K562 (cell line): ENCODE data around the gene NR1D1. TPM values are rescaled to one million over a fixed set of nuclear protein-coding genes. Genes with fewer than 3 reads are reported as not detected.

Experiments used
- ARID1B ChIP-seq: fragments of 450-650 bp; IDR thresholded peaks from 2 replicates; pipeline ENCODE4 v1.6.1; 2016; ENCODE audit warnings: antibody characterized with exemption, mild to moderate bottlenecking, inconsistent platforms
- HMGN3 ChIP-seq: IDR thresholded peaks from 2 replicates; pipeline ENCODE4 v1.6.1; 2011; ENCODE audit warnings: borderline replicate concordance, low read depth, mild to moderate bottlenecking, mixed read lengths, low read length; ENCODE audit not compliant: insufficient read length; ENCODE audit errors: extremely low read depth
- L3MBTL2 ChIP-seq: fragments of 450-650 bp; IDR thresholded peaks from 2 replicates; pipeline ENCODE4 v1.6.1; 2016; ENCODE audit warnings: mild to moderate bottlenecking, moderate library complexity
- MNT ChIP-seq, 2 experiments: fragments of 450-650 bp; conservative IDR thresholded peaks; 2 replicates each; pipeline ENCODE4 v1.6.1; 2017; ENCODE audit warnings: mild to moderate bottlenecking in 2 of 2, moderate library complexity in 2 of 2
- NCOA1 ChIP-seq: fragments of 450-650 bp; IDR thresholded peaks from 2 replicates; pipeline ENCODE4 v1.6.1; 2016; ENCODE audit warnings: low read depth
- NFATC3 ChIP-seq: fragments of 450-650 bp; IDR thresholded peaks from 2 replicates; pipeline ENCODE4 v1.6.1; 2017; ENCODE audit warnings: mild to moderate bottlenecking
- STAT5A ChIP-seq: IDR thresholded peaks from 2 replicates; pipeline ENCODE4 v1.6.1; 2012; ENCODE audit warnings: low read length, inconsistent platforms, borderline replicate concordance
- TAF9B ChIP-seq: fragments of 450-650 bp; IDR thresholded peaks from 2 replicates; pipeline ENCODE4 v1.6.1; 2018; ENCODE audit warnings: mild to moderate bottlenecking; ENCODE audit not compliant: partially characterized antibody
- TEAD1 ChIP-seq, 2 experiments: fragments of 450-650 bp in 1 of 2; sonication (generic) in 1 of 2; formaldehyde crosslinking; IDR thresholded peaks; 2 replicates each; pipeline versions ENCODE4 v1.4.0 to v1.8.0; 2020 to 2022; ENCODE audit warnings: mild to moderate bottlenecking in 2 of 2, missing genetic modification reagents in 1 of 2
- THRB ChIP-seq: fragments of 450-650 bp; formaldehyde crosslinking; conservative IDR thresholded peaks from 2 replicates; pipeline ENCODE4 v1.4.0; 2022; ENCODE audit warnings: mild to moderate bottlenecking, missing genetic modification characterization
- XRCC4 ChIP-seq: IDR thresholded peaks from one replicate; pipeline ENCODE4 v1.6.1; 2011; ENCODE audit not compliant: insufficient read depth, insufficient read length; ENCODE audit errors: extremely low read depth
- ZNF263 ChIP-seq: sonication (generic); formaldehyde crosslinking; IDR thresholded peaks from 2 replicates; pipeline ENCODE4 v1.8.0; 2022; ENCODE audit warnings: mild to moderate bottlenecking, missing genetic modification reagents, borderline replicate concordance
- ZNF780A ChIP-seq: fragments of 250-450 bp; sonication (Bioruptor Pico); IDR thresholded peaks from 2 replicates; pipeline ENCODE4 v1.5.0; 2021; ENCODE audit warnings: mild to moderate bottlenecking
- polyA plus RNA-seq, 8 experiments: library from polyadenylated mRNA; depleted of rRNA in 4 of 8; stranded (reverse) in 5 of 8; unstranded in 3 of 8; fragments of >200 nt; fragmentation: Nextera tagmentation in 2 of 8; fragmentation: Illumina TruSeq in 1 of 8; extraction: Ambion mirVana in 2 of 8; extraction: Trizol in 1 of 8; gene quantifications; 2 replicates each; pipeline versions ENCODE4 v1.2.1 to v1.2.3, GENCODE V29; 2011 to 2014; ENCODE audit warnings: inconsistent platforms in 1 of 8, missing spikeins in 1 of 8
- total RNA-seq, 7 experiments: library from RNA; depleted of rRNA in 6 of 7; stranded (reverse); fragments of >200 nt in 6 of 7; fragmentation: Illumina TruSeq in 2 of 7; extraction: Trizol in 2 of 7; gene quantifications; 2 replicates each; pipeline versions ENCODE4 v1.2.1 to v1.2.3, GENCODE V29; 2011 to 2021; ENCODE audit warnings: low replicate concordance in 1 of 7
- TF ChIP-seq, protein P1 (sequence below): fragments of 250-450 bp; sonication (Bioruptor Pico); IDR thresholded peaks from 2 replicates; pipeline ENCODE4 v1.8.0; 2021; ENCODE audit warnings: moderate library complexity, mild to moderate bottlenecking, inconsistent platforms
- TF ChIP-seq, protein P2 (sequence below): IDR thresholded peaks from 2 replicates; pipeline ENCODE4 v1.6.1; 2011; ENCODE audit not compliant: insufficient read length; ENCODE audit errors: extremely low read depth
- TF ChIP-seq, protein P3 (sequence below): sonication (generic); formaldehyde crosslinking; IDR thresholded peaks from 2 replicates; pipeline ENCODE4 v1.4.0; 2020; ENCODE audit warnings: mild to moderate bottlenecking, missing genetic modification reagents
- TF ChIP-seq, protein P4 (sequence below): fragments of 450-650 bp; IDR thresholded peaks from 2 replicates; pipeline ENCODE4 v1.6.1; 2016; ENCODE audit warnings: borderline replicate concordance

NR1D1 gene
- total and polyA plus RNA-seq, 9 of the 15 experiments (the other 6 are each of a cell fraction or from before 2014, with no cell fraction given), result 0.25 to 7.7 (median 0.65) TPM

DNA sequence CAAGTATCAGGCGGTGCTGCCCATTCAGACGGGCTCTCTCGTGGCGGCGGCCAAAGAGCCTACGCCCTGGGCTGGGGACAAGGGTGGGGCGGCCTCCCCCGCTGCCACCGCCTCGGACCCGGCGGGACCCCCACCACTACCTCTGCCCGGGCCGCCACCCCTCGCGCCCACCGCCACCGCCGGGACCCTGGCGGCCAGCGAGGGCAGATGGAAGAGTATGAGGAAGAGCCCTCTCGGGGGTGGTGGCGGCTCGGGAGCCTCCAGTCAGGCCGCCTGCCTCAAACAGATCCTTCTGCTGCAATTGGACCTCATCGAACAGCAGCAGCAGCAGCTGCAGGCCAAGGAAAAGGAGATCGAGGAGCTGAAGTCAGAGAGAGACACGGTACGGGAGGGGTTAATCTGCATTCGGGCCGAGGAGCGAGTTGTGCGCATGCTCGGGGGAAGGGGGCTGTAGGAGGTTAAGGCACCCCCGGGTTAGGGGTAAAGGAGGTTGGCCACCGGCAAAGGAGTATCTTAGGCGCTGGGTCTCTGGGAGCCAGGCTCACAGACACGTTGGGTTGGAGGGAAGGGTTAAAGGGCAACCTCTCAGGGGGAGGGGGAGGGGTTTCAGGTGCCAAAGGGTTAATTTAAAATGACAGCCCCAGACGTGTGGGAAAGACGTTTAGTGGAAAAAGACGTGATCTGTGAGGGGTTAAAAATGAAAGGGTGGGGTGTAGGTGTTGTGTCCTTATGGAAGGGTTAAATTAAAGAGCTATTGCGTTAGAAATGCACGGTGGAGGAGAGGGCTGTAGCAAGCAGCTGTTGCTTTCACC is 22.8 kb upstream of the NR1D1 start (continued):
- TF ChIP-seq THRB (0 out of 2 replicates have a peak, but pooled peaks have one; percentile 54), TAF9B (peak; percentile 40), TEAD1 (CRISPR knock-in tag; IDR thresholded peaks at IDR 0.05) (no peak), L3MBTL2 (no peak), ZNF263 (no peak), NCOA1 (peak; percentile 57; the same call in 1 of the 2 replicates), ARID1B (peak; percentile 55), ZNF780A (CRISPR knock-in tag) (no peak), NFATC3 (no peak), HMGN3 (no peak), XRCC4 (no peak), STAT5A (peak; percentile 39; the same call in 1 of the 2 replicates), MNT (conservative IDR thresholded peaks at IDR 0.05) (peak; percentile 68 to 75)
- TF ChIP-seq, protein P1, sequence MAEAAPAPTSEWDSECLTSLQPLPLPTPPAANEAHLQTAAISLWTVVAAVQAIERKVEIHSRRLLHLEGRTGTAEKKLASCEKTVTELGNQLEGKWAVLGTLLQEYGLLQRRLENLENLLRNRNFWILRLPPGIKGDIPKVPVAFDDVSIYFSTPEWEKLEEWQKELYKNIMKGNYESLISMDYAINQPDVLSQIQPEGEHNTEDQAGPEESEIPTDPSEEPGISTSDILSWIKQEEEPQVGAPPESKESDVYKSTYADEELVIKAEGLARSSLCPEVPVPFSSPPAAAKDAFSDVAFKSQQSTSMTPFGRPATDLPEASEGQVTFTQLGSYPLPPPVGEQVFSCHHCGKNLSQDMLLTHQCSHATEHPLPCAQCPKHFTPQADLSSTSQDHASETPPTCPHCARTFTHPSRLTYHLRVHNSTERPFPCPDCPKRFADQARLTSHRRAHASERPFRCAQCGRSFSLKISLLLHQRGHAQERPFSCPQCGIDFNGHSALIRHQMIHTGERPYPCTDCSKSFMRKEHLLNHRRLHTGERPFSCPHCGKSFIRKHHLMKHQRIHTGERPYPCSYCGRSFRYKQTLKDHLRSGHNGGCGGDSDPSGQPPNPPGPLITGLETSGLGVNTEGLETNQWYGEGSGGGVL (CRISPR knock-in tag), result no peak
- TF ChIP-seq, protein P2, sequence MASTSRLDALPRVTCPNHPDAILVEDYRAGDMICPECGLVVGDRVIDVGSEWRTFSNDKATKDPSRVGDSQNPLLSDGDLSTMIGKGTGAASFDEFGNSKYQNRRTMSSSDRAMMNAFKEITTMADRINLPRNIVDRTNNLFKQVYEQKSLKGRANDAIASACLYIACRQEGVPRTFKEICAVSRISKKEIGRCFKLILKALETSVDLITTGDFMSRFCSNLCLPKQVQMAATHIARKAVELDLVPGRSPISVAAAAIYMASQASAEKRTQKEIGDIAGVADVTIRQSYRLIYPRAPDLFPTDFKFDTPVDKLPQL, result no peak
- TF ChIP-seq, protein P3, sequence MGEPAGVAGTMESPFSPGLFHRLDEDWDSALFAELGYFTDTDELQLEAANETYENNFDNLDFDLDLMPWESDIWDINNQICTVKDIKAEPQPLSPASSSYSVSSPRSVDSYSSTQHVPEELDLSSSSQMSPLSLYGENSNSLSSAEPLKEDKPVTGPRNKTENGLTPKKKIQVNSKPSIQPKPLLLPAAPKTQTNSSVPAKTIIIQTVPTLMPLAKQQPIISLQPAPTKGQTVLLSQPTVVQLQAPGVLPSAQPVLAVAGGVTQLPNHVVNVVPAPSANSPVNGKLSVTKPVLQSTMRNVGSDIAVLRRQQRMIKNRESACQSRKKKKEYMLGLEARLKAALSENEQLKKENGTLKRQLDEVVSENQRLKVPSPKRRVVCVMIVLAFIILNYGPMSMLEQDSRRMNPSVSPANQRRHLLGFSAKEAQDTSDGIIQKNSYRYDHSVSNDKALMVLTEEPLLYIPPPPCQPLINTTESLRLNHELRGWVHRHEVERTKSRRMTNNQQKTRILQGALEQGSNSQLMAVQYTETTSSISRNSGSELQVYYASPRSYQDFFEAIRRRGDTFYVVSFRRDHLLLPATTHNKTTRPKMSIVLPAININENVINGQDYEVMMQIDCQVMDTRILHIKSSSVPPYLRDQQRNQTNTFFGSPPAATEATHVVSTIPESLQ (CRISPR knock-in tag), result no peak
- TF ChIP-seq, protein P4, sequence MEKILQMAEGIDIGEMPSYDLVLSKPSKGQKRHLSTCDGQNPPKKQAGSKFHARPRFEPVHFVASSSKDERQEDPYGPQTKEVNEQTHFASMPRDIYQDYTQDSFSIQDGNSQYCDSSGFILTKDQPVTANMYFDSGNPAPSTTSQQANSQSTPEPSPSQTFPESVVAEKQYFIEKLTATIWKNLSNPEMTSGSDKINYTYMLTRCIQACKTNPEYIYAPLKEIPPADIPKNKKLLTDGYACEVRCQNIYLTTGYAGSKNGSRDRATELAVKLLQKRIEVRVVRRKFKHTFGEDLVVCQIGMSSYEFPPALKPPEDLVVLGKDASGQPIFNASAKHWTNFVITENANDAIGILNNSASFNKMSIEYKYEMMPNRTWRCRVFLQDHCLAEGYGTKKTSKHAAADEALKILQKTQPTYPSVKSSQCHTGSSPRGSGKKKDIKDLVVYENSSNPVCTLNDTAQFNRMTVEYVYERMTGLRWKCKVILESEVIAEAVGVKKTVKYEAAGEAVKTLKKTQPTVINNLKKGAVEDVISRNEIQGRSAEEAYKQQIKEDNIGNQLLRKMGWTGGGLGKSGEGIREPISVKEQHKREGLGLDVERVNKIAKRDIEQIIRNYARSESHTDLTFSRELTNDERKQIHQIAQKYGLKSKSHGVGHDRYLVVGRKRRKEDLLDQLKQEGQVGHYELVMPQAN, result peak; percentile 81; the same call in 1 of the 2 replicates
